Tibial artery (tissue), 4 donors: ENCODE data around the gene C5AR1.

Source experiments
- DNase-seq, 2 donors: peaks; one replicate each; pipeline ENCODE4 v3.0.0-alpha.2; 2019
- H3K27ac ChIP-seq, 2 donors: fragments of 200-600 bp; sonication (generic) in 1 of 2; 1 replicate in 1 of 2; 2 replicates in 1 of 2; pipeline ENCODE4 v1.5.1; 2018 to 2019; ENCODE audit warnings: mild to moderate bottlenecking in 1 of 2
- H3K27me3 ChIP-seq, 2 donors: fragments of 200-600 bp; sonication (generic) in 1 of 2; one replicate each; pipeline versions ENCODE4 v1.5.1 to v1.6.0; 2016 to 2019
- H3K36me3 ChIP-seq, 3 donors: fragments of 200-600 bp; sonication (generic) in 2 of 3; one replicate each; pipeline ENCODE4 v1.5.1; 2016 to 2019; ENCODE audit warnings: mild to moderate bottlenecking in 2 of 3
- H3K4me1 ChIP-seq, 4 donors: fragments of 200-600 bp; sonication (generic) in 2 of 4; 1 replicate in 3 of 4; 2 replicates in 1 of 4; pipeline ENCODE4 v1.5.1; 2016 to 2019
- H3K4me3 ChIP-seq, 2 donors: fragments of 200-600 bp; sonication (generic) in 1 of 2; 1 replicate in 1 of 2; 2 replicates in 1 of 2; pipeline ENCODE4 v1.5.1; 2018 to 2019; ENCODE audit warnings: mild to moderate bottlenecking in 2 of 2
- H3K9me3 ChIP-seq, 3 donors: fragments of 200-600 bp; sonication (generic) in 1 of 3; one replicate each; pipeline ENCODE4 v1.5.1; 2016 to 2019
- intact Hi-C: fragments of 100-400 bp; cut with DNase I; formaldehyde crosslinking; loops from one replicate; pipeline ENCODE4 v1.15.0; 2023; ENCODE audit warnings: low total_unique reads
- TF ChIP-seq, protein P1 (sequence below), 2 experiments: fragments of 200-600 bp in 1 of 2; fragments of 450-650 bp in 1 of 2; IDR thresholded peaks; one replicate each; pipeline ENCODE4 v1.5.1; 2017 to 2019; ENCODE audit warnings: antibody characterized with exemption in 2 of 2, mild to moderate bottlenecking in 1 of 2, moderate library complexity in 1 of 2

Gene C5AR1

DNA sequence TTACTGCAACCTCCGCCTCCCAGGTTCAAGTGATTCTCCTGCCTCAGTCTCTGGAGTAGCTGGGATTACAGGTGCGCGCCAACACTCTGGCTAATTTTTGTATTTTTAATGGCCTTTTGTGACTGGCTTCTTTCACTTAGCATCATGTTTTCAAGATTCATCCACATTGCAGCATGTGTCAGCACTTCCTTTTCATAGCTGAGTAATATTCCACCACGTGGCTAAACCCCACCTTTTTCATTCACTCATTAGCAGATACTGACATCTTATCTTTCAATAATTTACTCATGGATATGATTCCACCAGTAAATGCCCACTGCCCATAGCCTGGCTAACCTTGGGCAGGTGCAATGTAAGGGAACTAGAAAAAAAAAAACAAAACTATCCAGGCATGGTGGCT is 6.9 kb downstream of the C5AR1 start:
- Histone ChIP-seq H3K36me3 (peaks cover 0 to 13% (median 0%) of the 10 kb centered on the region in 3 donors), H3K9me3 (no peaks in the 10 kb centered on the region), H3K4me1 (peaks cover 0 to 7% (median 2%) of the 10 kb centered on the region in 4 donors), H3K27me3 (peaks cover 0 to 10% of the 10 kb centered on the region in 2 donors), H3K4me3 (no peak overlapping the region), H3K27ac (no peak overlapping the region)
- no peak for DNase-seq
- intact Hi-C loops = no loop called here
- TF ChIP-seq, protein P1, sequence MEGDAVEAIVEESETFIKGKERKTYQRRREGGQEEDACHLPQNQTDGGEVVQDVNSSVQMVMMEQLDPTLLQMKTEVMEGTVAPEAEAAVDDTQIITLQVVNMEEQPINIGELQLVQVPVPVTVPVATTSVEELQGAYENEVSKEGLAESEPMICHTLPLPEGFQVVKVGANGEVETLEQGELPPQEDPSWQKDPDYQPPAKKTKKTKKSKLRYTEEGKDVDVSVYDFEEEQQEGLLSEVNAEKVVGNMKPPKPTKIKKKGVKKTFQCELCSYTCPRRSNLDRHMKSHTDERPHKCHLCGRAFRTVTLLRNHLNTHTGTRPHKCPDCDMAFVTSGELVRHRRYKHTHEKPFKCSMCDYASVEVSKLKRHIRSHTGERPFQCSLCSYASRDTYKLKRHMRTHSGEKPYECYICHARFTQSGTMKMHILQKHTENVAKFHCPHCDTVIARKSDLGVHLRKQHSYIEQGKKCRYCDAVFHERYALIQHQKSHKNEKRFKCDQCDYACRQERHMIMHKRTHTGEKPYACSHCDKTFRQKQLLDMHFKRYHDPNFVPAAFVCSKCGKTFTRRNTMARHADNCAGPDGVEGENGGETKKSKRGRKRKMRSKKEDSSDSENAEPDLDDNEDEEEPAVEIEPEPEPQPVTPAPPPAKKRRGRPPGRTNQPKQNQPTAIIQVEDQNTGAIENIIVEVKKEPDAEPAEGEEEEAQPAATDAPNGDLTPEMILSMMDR (IDR thresholded peaks at IDR 0.05) = no peak

DNA sequence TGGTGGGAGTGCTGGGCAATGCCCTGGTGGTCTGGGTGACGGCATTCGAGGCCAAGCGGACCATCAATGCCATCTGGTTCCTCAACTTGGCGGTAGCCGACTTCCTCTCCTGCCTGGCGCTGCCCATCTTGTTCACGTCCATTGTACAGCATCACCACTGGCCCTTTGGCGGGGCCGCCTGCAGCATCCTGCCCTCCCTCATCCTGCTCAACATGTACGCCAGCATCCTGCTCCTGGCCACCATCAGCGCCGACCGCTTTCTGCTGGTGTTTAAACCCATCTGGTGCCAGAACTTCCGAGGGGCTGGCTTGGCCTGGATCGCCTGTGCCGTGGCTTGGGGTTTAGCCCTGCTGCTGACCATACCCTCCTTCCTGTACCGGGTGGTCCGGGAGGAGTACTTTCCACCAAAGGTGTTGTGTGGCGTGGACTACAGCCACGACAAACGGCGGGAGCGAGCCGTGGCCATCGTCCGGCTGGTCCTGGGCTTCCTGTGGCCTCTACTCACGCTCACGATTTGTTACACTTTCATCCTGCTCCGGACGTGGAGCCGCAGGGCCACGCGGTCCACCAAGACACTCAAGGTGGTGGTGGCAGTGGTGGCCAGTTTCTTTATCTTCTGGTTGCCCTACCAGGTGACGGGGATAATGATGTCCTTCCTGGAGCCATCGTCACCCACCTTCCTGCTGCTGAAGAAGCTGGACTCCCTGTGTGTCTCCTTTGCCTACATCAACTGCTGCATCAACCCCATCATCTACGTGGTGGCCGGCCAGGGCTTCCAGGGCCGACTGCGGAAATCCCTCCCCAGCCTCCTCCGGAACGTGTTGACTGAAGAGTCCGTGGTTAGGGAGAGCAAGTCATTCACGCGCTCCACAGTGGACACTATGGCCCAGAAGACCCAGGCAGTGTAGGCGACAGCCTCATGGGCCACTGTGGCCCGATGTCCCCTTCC is 10.5 kb downstream of the C5AR1 start:
- Histone ChIP-seq H3K4me1 (peaks cover 0 to 7% (median 2%) of the 10 kb centered on the region in 4 donors), H3K9me3 (no peaks in the 10 kb centered on the region), H3K4me3 (no peak overlapping the region), H3K27ac (no peak overlapping the region), H3K27me3 (peaks cover 0 to 28% of the 10 kb centered on the region in 2 donors), H3K36me3 (peaks cover 0 to 15% (median 0%) of the 10 kb centered on the region in 3 donors)
- intact Hi-C loops = no loop called here
- DNase-seq = no peak
- TF ChIP-seq, protein P1 (IDR thresholded peaks at IDR 0.05) = no peak

GRCh38 chr19:47321630-47322029 is 12.0 kb downstream of the C5AR1 start:
- Histone ChIP-seq H3K4me1 (no peaks in the 10 kb centered on the region), H3K36me3 (peaks cover 0 to 15% (median 0%) of the 10 kb centered on the region in 3 donors), H3K27ac (no peak overlapping the region), H3K4me3 (no peak overlapping the region), H3K9me3 (no peaks in the 10 kb centered on the region), H3K27me3 (peaks cover 0 to 28% of the 10 kb centered on the region in 2 donors)
- TF ChIP-seq, protein P1 (IDR thresholded peaks at IDR 0.05) = no peak
- DNase-seq = no peak
- intact Hi-C loops = no loop called here

DNA sequence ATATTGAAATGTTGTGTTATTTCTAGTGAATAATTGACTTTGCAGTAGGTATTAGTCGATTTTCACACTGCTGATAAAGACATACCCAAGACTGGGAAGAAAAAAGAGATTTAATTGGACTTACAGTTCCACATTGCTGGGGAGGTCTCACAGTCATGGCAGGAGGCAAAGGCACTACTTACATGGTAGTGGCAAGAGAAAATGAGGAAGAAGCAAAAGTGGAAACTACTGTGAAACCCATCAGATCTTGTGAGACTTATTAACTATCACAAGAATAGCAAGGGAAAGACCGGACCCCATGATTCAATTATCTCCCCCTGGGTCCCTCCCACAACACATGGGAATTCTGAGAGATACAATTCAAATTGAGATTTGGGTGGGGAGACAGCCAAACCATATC is 12.4 kb downstream of the C5AR1 start:
- Histone ChIP-seq H3K27ac (no peak overlapping the region), H3K4me3 (no peak overlapping the region), H3K9me3 (no peaks in the 10 kb centered on the region), H3K4me1 (no peaks in the 10 kb centered on the region), H3K27me3 (peaks cover 0 to 28% of the 10 kb centered on the region in 2 donors), H3K36me3 (peaks cover 0 to 15% (median 0%) of the 10 kb centered on the region in 3 donors)
- TF ChIP-seq, protein P1 (IDR thresholded peaks at IDR 0.05) = no peak
- intact Hi-C loops = no loop called here
- DNase-seq = no peak

DNA sequence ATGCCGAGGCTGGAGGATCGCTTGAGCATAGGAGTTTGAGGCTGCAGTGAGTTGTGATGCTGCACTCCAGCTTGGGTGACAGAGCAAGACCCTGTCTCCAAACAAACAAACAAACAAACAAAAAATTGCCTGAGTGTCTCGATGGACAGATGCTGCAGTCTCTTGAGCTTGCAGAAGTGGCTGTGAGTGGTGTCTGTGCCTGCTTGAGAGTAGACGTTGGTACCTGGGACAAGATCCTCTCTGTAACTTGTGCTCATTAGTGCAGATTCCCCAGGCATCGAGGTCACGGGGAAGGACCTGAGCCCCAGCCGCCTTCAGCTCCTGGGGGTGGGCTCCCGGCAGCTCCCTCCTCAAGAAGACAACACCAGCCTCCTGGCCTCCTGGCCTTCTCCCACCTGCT is 13.7 kb downstream of the C5AR1 start:
- intact Hi-C loops = no loop called here
- H3K4me3 ChIP-seq = peak overlapping the region; percentile 12 to 19
- H3K9me3 ChIP-seq = no peaks in the 10 kb centered on the region
- no peak overlapping the region for H3K27ac ChIP-seq
- TF ChIP-seq, protein P1 (IDR thresholded peaks at IDR 0.05) = no peak
- peaks cover 0 to 15% (median 0%) of the 10 kb centered on the region in 3 donors for H3K36me3 ChIP-seq
- H3K27me3 ChIP-seq = peaks cover 0 to 33% of the 10 kb centered on the region in 2 donors
- H3K4me1 ChIP-seq = no peaks in the 10 kb centered on the region
- no peak for DNase-seq
